CD4-positive, alpha-beta T cell treated with Interleukin-2 at 100 ng/mL for 4 hours (primary cell): ENCODE measurements around the gene TPO.
"Not testable (repeated sequence)": the region's sequence is repeated elsewhere in the genome, so short reads cannot be mapped to it uniquely, and the experiment has no call there.

Source experiments
- DNase-seq: peaks from one replicate; pipeline ENCODE4 v3.0.0-alpha.2; 2020; ENCODE audit warnings: low spot score

The TPO gene

GRCh38 chr2:1556776-1557466, 143.7 kb downstream of the TPO start:
- no peak for DNase-seq

- no peak for DNase-seq
Measured at GRCh38 chr2:1557467-1557820, 144.2 kb downstream of the TPO start.

GRCh38 chr2:1559589-1560175, 146.4 kb downstream of the TPO start:
- no peak for DNase-seq

GRCh38 chr2:1561259-1561658, 148.0 kb downstream of the TPO start:
- no peak for DNase-seq

- DNase-seq = no peak
Measured at GRCh38 chr2:1561811-1562421, 148.7 kb downstream of the TPO start.

- DNase-seq = no peak
Measured at GRCh38 chr2:1563084-1563857, 150.0 kb downstream of the TPO start.

GRCh38 chr2:1563943-1564891, 151.0 kb downstream of the TPO start:
- DNase-seq = no peak

- no peak for DNase-seq
Measured at GRCh38 chr2:1567556-1568344, 154.5 kb downstream of the TPO start.

GRCh38 chr2:1568345-1568668, 155.0 kb downstream of the TPO start:
- DNase-seq = not testable (repeated sequence)

- DNase-seq = no peak
Measured at GRCh38 chr2:1569879-1570450, 156.7 kb downstream of the TPO start.

- no peak for DNase-seq
Measured at GRCh38 chr2:1571477-1572417, 158.5 kb downstream of the TPO start.

GRCh38 chr2:1572638-1573037, 159.4 kb downstream of the TPO start:
- no peak for DNase-seq

GRCh38 chr2:1577846-1578245, 164.6 kb downstream of the TPO start:
- no peak for DNase-seq

- DNase-seq = not testable (repeated sequence)
Measured at GRCh38 chr2:1581257-1581964, 168.1 kb downstream of the TPO start.

- no peak for DNase-seq
Measured at GRCh38 chr2:1581965-1582625, 168.8 kb downstream of the TPO start.

- DNase-seq = no peak
Measured at GRCh38 chr2:1582891-1583341, 169.7 kb downstream of the TPO start.

- no peak for DNase-seq
Measured at GRCh38 chr2:1584051-1584531, 170.8 kb downstream of the TPO start.
